ENCODE data around the gene NPPA. TPM values are rescaled to one million over a fixed set of nuclear protein-coding genes. Genes with fewer than 3 reads are reported as not detected.
"Not testable (repeated sequence)": the region's sequence is repeated elsewhere in the genome, so short reads cannot be mapped to it uniquely, and the experiment has no call there.

The NPPA gene
- total RNA-seq, 3 donors from 2014 or later: 0.35 to 2.0 TPM; not detected in 1

DNA sequence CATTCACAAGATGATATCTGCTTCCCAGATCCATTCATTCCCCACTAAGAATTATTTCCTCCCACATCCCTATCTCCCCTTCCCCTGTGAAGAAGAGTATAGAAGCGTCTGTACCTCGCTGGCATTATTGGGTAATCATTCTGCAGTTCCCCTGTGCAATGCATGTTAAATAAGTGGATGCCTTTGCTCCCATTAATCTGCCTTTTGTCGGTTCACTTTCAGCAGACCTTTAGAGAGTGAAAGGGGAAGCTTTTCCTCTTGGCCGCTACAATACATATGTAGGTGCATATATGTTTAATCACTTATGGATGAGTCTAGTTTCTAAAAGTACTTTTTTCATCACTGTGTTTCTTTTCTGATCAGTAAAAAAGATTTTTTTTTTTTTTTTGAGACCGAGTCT, 34.6 kb downstream of the NPPA start:
- Histone ChIP-seq H3K9me3 (no peaks in the 10 kb centered on the region), H3K4me1 (ENCODE audit: low read depth) (no peaks in the 10 kb centered on the region), H3K4me3 (no peak overlapping the region), H3K36me3 (ENCODE audit: low read depth) (peaks cover 9% of the 10 kb centered on the region)
- no peak for DNase-seq
- no peak for ATAC-seq
- TF ChIP-seq, protein P1, sequence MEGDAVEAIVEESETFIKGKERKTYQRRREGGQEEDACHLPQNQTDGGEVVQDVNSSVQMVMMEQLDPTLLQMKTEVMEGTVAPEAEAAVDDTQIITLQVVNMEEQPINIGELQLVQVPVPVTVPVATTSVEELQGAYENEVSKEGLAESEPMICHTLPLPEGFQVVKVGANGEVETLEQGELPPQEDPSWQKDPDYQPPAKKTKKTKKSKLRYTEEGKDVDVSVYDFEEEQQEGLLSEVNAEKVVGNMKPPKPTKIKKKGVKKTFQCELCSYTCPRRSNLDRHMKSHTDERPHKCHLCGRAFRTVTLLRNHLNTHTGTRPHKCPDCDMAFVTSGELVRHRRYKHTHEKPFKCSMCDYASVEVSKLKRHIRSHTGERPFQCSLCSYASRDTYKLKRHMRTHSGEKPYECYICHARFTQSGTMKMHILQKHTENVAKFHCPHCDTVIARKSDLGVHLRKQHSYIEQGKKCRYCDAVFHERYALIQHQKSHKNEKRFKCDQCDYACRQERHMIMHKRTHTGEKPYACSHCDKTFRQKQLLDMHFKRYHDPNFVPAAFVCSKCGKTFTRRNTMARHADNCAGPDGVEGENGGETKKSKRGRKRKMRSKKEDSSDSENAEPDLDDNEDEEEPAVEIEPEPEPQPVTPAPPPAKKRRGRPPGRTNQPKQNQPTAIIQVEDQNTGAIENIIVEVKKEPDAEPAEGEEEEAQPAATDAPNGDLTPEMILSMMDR (IDR thresholded peaks at IDR 0.05): no peak
- intact Hi-C loops (cut with DNase I, micrococcal nuclease): no loop called here

- Histone ChIP-seq H3K9me3 (no peaks in the 10 kb centered on the region), H3K4me3 (no peak overlapping the region), H3K36me3 (ENCODE audit: low read depth) (no peaks in the 10 kb centered on the region), H3K4me1 (ENCODE audit: low read depth) (peaks cover 40% of the 10 kb centered on the region)
- DNase-seq (no peak), ATAC-seq (no peak)
- TF ChIP-seq, protein P1 (IDR thresholded peaks at IDR 0.05): no peak
- intact Hi-C loops (cut with DNase I, micrococcal nuclease): no loop called here
Measured at GRCh38 chr1:11807133-11807532, 40.5 kb downstream of the NPPA start.

DNA sequence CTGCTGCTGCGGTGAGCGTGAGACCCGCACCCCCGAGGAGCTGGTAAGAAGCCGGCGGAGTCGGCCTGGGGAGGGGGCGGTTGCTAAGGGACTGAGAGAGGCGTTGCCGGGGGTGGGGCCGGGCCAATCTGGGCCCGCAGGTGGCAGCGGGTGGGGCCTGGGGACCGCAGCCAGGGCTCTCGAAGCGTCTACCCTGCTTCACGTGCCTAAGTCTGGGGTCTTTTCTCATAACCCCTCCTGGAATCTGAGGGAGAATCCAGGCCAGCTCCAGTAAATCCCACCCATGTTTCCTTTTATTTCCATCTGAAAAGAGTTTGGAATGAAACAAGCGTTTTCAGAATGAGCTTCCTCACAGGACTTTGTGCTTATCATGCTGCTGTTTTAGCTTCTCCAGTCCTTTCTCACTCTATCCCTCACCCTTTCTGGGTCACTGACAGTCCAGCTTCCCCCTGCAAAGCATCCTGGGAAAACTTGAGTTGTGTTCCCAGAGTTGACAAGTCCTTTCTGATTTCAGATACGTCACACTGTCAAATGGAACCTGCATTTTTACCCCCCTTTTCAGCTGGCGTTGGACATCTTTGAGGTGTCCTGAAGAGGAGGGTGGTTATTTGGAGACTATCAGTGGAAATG, 41.2 kb downstream of the NPPA start:
- H3K4me1 ChIP-seq (ENCODE audit: low read depth): peaks cover 42% of the 10 kb centered on the region
- intact Hi-C loops (cut with DNase I, micrococcal nuclease): no loop called here
- TF ChIP-seq, protein P1 (IDR thresholded peaks at IDR 0.05): no peak
- peak overlapping the region; percentile 37 for H3K4me3 ChIP-seq
- ATAC-seq (peak; percentile 64), DNase-seq (peak in 1 of 3 donors; percentile 50)
- no peaks in the 10 kb centered on the region for H3K36me3 ChIP-seq (ENCODE audit: low read depth)
- no peaks in the 10 kb centered on the region for H3K9me3 ChIP-seq

GRCh38 chr1:11805422-11806306, 41.9 kb downstream of the NPPA start, which contains the start of the genes CLCN6 and MTHFR:
Gene CLCN6, plus strand, starts transcription at chr1:11806191. Its CDS starts 72 bp downstream, at chr1:11806263.
Gene MTHFR, minus strand, starts transcription at chr1:11805964. Its CDS starts 2,848 bp downstream, at chr1:11803116.
- H3K4me1 ChIP-seq (ENCODE audit: low read depth): peaks cover 42% of the 10 kb centered on the region
- DNase-seq (peak; percentile 99 to 100 (median 100)), ATAC-seq (peak; percentile 89)
- H3K9me3 ChIP-seq: no peaks in the 10 kb centered on the region
- TF ChIP-seq, protein P1 (IDR thresholded peaks at IDR 0.05): no peak
- H3K4me3 ChIP-seq: peak within 1 kb of the TSS; percentile 54
- no peaks in the 10 kb centered on the region for H3K36me3 ChIP-seq (ENCODE audit: low read depth)
- intact Hi-C loops (cut with DNase I, micrococcal nuclease): no loop called here

DNA sequence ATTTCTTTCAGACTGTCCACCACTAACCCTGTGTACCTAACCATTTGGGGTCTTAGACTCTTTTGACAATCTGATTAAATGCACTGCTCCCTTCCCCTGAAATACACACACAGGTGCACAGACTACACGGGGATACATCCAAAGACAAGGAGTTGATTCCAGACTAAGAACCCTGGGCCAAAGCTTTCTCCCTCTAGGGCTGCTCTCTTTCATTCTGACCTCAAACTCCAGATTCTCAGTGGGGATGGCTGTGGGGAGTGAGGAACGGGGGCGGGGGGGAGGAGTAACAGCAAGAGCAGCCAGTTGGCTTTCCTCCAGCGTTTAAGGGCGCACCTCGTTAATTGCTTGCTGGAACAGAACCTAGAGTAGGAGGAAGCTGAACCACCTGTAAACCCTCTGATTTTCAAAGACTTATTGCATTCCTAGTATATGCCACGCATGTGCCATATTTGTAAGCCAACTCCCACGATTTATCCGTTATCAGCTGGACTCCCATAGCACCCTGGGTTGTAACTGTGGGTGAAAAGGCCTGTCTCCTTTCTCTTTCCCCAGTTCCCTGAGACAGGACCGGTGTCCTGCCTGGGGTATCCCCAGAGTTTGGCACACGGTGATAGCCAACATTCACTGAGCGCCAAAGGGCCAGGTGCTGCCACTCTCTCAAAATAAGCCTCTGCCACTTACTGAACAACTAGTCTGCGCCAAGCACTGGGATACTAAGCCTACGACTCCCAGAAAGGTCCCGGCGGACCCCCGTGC, 42.7 kb downstream of the NPPA start:
- TF ChIP-seq, protein P1 (IDR thresholded peaks at IDR 0.05): no peak
- peak in 2 of 3 donors; percentile 48 to 56 for DNase-seq
- Histone ChIP-seq H3K36me3 (ENCODE audit: low read depth) (no peaks in the 10 kb centered on the region), H3K4me3 (peak overlapping the region; percentile 54), H3K9me3 (no peaks in the 10 kb centered on the region), H3K4me1 (ENCODE audit: low read depth) (peaks cover 42% of the 10 kb centered on the region)
- intact Hi-C loops (cut with DNase I, micrococcal nuclease): no loop called here
- peak; percentile 1 for ATAC-seq

- H3K4me3 ChIP-seq; H3K9me3 ChIP-seq; ATAC-seq; intact Hi-C loops (cut with DNase I, micrococcal nuclease); DNase-seq; H3K36me3 ChIP-seq (ENCODE audit: low read depth): not testable (repeated sequence)
- H3K4me1 ChIP-seq (ENCODE audit: low read depth): peaks cover 42% of the 10 kb centered on the region
Measured at GRCh38 chr1:11803924-11804665, 43.5 kb downstream of the NPPA start.
